Trophoblast cell (in vitro differentiated cells and primary cell): ENCODE data around the gene NUDT17.

Source experiments
- DNase-seq, 2 donors: peaks; one replicate each; pipeline ENCODE4 v3.0.0-alpha.2; 2016
- H2AFZ ChIP-seq: 2 replicates; pipeline ENCODE4 v1.6.1; 2013; ENCODE audit warnings: low read length, moderate library complexity, mild to moderate bottlenecking; ENCODE audit not compliant: insufficient read depth, poor library complexity
- H2AK5ac ChIP-seq: 2 replicates; pipeline ENCODE4 v1.6.1; 2013; ENCODE audit warnings: mild to moderate bottlenecking, low read length
- H2BK120ac ChIP-seq: 2 replicates; pipeline ENCODE4 v1.6.1; 2013; ENCODE audit warnings: low read length, mild to moderate bottlenecking, moderate library complexity; ENCODE audit not compliant: insufficient read depth, poor library complexity
- H2BK12ac ChIP-seq: 2 replicates; pipeline ENCODE4 v1.6.1; 2013; ENCODE audit warnings: mild to moderate bottlenecking, low read length, moderate library complexity
- H2BK5ac ChIP-seq: 2 replicates; pipeline ENCODE4 v1.6.1; 2013; ENCODE audit warnings: low read length, low read depth, moderate library complexity, mild to moderate bottlenecking; ENCODE audit not compliant: poor library complexity
- H3K14ac ChIP-seq: 2 replicates; pipeline ENCODE4 v1.6.1; 2013; ENCODE audit warnings: mild to moderate bottlenecking, low read length
- H3K18ac ChIP-seq: 2 replicates; pipeline ENCODE4 v1.6.1; 2013; ENCODE audit warnings: mild to moderate bottlenecking, low read length
- H3K23ac ChIP-seq: 2 replicates; pipeline ENCODE4 v1.6.1; 2013; ENCODE audit warnings: low read length
- H3K27ac ChIP-seq: 2 replicates; pipeline ENCODE4 v1.5.1; 2013; ENCODE audit warnings: low read depth, mild to moderate bottlenecking, inconsistent platforms, low read length, moderate library complexity
- H3K27me3 ChIP-seq: 2 replicates; pipeline ENCODE4 v1.6.1; 2013; ENCODE audit warnings: inconsistent platforms, mild to moderate bottlenecking, low read length, moderate library complexity; ENCODE audit not compliant: insufficient read depth
- H3K36me3 ChIP-seq, 2 experiments: 1 replicate in 1 of 2; 2 replicates in 1 of 2; pipeline ENCODE4 v1.6.1; 2013; ENCODE audit warnings: low read length in 2 of 2, mild to moderate bottlenecking in 2 of 2, moderate library complexity in 1 of 2; ENCODE audit not compliant: insufficient read depth in 2 of 2, control insufficient read depth in 1 of 2
- H3K4ac ChIP-seq: 2 replicates; pipeline ENCODE4 v1.6.1; 2013; ENCODE audit warnings: low read depth, mild to moderate bottlenecking, low read length, moderate library complexity
- H3K4me1 ChIP-seq, 2 experiments: 1 replicate in 1 of 2; 2 replicates in 1 of 2; pipeline ENCODE4 v1.6.1; 2013; ENCODE audit warnings: low read length in 2 of 2, mild to moderate bottlenecking in 2 of 2, moderate library complexity in 1 of 2; ENCODE audit not compliant: insufficient read depth in 2 of 2, control insufficient read depth in 1 of 2
- H3K4me2 ChIP-seq: 2 replicates; pipeline ENCODE4 v1.6.1; 2013; ENCODE audit warnings: inconsistent platforms, mild to moderate bottlenecking, low read length, moderate library complexity
- H3K4me3 ChIP-seq: 2 replicates; pipeline ENCODE4 v1.5.1; 2013; ENCODE audit warnings: mild to moderate bottlenecking, low read depth, low read length, inconsistent platforms
- H3K79me1 ChIP-seq: one replicate; pipeline ENCODE4 v1.6.1; 2013; ENCODE audit warnings: low read length
- H3K79me2 ChIP-seq: 2 replicates; pipeline ENCODE4 v1.6.1; 2013; ENCODE audit warnings: low read length, mild to moderate bottlenecking; ENCODE audit not compliant: control insufficient read depth, insufficient read depth, poor library complexity
- H3K9ac ChIP-seq: 2 replicates; pipeline ENCODE4 v1.6.1; 2013; ENCODE audit warnings: mild to moderate bottlenecking, low read length
- H3K9me3 ChIP-seq: 2 replicates; pipeline ENCODE4 v1.6.1; 2013; ENCODE audit warnings: low read depth, mild to moderate bottlenecking, control low read depth, inconsistent platforms, low read length; ENCODE audit not compliant: insufficient read depth
- H4K12ac ChIP-seq: 2 replicates; pipeline ENCODE4 v1.6.1; 2013; ENCODE audit warnings: low read depth, mild to moderate bottlenecking, low read length, moderate library complexity
- H4K8ac ChIP-seq: 2 replicates; pipeline ENCODE4 v1.6.1; 2013; ENCODE audit warnings: low read depth, mild to moderate bottlenecking, low read length, moderate library complexity
- H4K91ac ChIP-seq: one replicate; pipeline ENCODE4 v1.6.1; 2013; ENCODE audit warnings: low read depth, mild to moderate bottlenecking, low read length, moderate library complexity
- WGBS: extraction: QIAGEN DNeasy Blood & Tissue Kit; methylation state at CpG from one replicate; pipeline ENCODE4 v1.1.7; 2013; ENCODE audit warnings: missing lambda C conversion rate; ENCODE audit not compliant: insufficient read length, insufficient coverage; ENCODE audit errors: extremely low coverage; 5-methylcytosine and 5-hydroxymethylcytosine counted together

NUDT17 gene

GRCh38 chr1:145837656-145838055 is 7.8 kb upstream of the NUDT17 start:
- Histone ChIP-seq H3K79me2 (no peaks in the 10 kb centered on the region), H2BK120ac (no peak overlapping the region), H3K27me3 (no peaks in the 10 kb centered on the region), H3K27ac (no peak overlapping the region), H4K12ac (no peak overlapping the region), H3K18ac (no peak overlapping the region), H2BK12ac (no peak overlapping the region), H4K8ac (no peak overlapping the region), H3K23ac (no peak overlapping the region), H2AK5ac (no peak overlapping the region), H3K4me1 (no peaks in the 10 kb centered on the region), H3K4ac (no peak overlapping the region), H3K4me3 (no peak overlapping the region), H4K91ac (no peak overlapping the region), H3K4me2 (no peak overlapping the region), H2AFZ (no peak overlapping the region), H3K36me3 (peaks cover 35 to 71% of the 10 kb centered on the region in 2 experiments), H2BK5ac (no peak overlapping the region), H3K79me1 (no peaks in the 10 kb centered on the region), H3K9me3 (no peaks in the 10 kb centered on the region), H3K9ac (no peak overlapping the region), H3K14ac (no peak overlapping the region)
- no CpG with 5 or more reads among the region's 1 CpG for WGBS
- DNase-seq = no peak

- no peak overlapping the region for H3K9ac ChIP-seq
- DNase-seq = no peak
- no peak overlapping the region for H2AFZ ChIP-seq
- H2BK120ac ChIP-seq = no peak overlapping the region
- H3K14ac ChIP-seq = no peak overlapping the region
- peaks cover 6 to 7% of the 10 kb centered on the region in 2 experiments for H3K4me1 ChIP-seq
- no peak overlapping the region for H2BK5ac ChIP-seq
- H3K79me1 ChIP-seq = peaks cover 6% of the 10 kb centered on the region
- peaks cover 5% of the 10 kb centered on the region for H3K79me2 ChIP-seq
- H3K4ac ChIP-seq = no peak overlapping the region
- no CpG with 5 or more reads among the region's 3 CpGs for WGBS
- no peak overlapping the region for H4K8ac ChIP-seq
- no peak overlapping the region for H2AK5ac ChIP-seq
- no peak overlapping the region for H3K23ac ChIP-seq
- no peak overlapping the region for H2BK12ac ChIP-seq
- no peaks in the 10 kb centered on the region for H3K27me3 ChIP-seq
- no peak overlapping the region for H3K18ac ChIP-seq
- peaks cover 20 to 41% of the 10 kb centered on the region in 2 experiments for H3K36me3 ChIP-seq
- H4K91ac ChIP-seq = no peak overlapping the region
- no peak overlapping the region for H4K12ac ChIP-seq
- no peak overlapping the region for H3K4me2 ChIP-seq
- no peak overlapping the region for H3K27ac ChIP-seq
- H3K4me3 ChIP-seq = no peak overlapping the region
- no peaks in the 10 kb centered on the region for H3K9me3 ChIP-seq
Observed at GRCh38 chr1:145843031-145843430, 2.4 kb upstream of the NUDT17 start.

GRCh38 chr1:145845144-145845513 is 301 bp upstream of the NUDT17 start:
- no peak overlapping the region for H3K27ac ChIP-seq
- no peak overlapping the region for H4K8ac ChIP-seq
- no peaks in the 10 kb centered on the region for H3K27me3 ChIP-seq
- peaks cover 6% of the 10 kb centered on the region for H3K79me1 ChIP-seq
- H3K4me1 ChIP-seq = peaks cover 11 to 16% of the 10 kb centered on the region in 2 experiments
- 100% methylated on average over 2 of the region's 4 CpGs for WGBS
- H3K23ac ChIP-seq = no peak overlapping the region
- no peak overlapping the region for H3K9ac ChIP-seq
- DNase-seq = no peak
- H2AK5ac ChIP-seq = no peak overlapping the region
- no peak overlapping the region for H3K18ac ChIP-seq
- no peak overlapping the region for H3K4ac ChIP-seq
- H3K4me2 ChIP-seq = peak overlapping the region; percentile 84
- no peak overlapping the region for H2BK120ac ChIP-seq
- no peak overlapping the region for H3K14ac ChIP-seq
- no peaks in the 10 kb centered on the region for H3K9me3 ChIP-seq
- no peak overlapping the region for H3K4me3 ChIP-seq
- H2AFZ ChIP-seq = no peak overlapping the region
- peaks cover 17 to 37% of the 10 kb centered on the region in 2 experiments for H3K36me3 ChIP-seq
- H2BK12ac ChIP-seq = no peak overlapping the region
- H4K12ac ChIP-seq = no peak overlapping the region
- H4K91ac ChIP-seq = no peak overlapping the region
- peaks cover 5% of the 10 kb centered on the region for H3K79me2 ChIP-seq
- no peak overlapping the region for H2BK5ac ChIP-seq

DNA sequence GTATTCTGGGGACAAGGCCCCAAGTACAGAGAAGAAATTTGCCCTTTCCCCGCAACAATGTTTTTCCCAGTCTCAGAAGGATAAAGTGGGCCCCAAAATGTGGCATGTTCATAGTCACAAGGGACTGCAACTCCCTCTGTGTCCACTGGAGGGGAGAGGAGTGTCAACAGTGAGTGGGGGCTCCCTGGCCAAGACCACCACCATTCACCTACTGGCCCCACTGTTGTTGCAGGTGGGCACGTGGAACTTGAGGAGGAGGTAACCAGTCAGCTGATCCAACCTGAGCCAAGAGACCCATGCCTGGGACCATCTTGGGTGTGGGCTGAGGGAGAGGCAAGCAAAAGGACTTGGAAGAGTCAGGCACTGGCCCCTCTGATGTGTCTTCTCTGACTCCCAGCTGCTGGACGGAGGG is 777 bp downstream of the NUDT17 start:
- Histone ChIP-seq H3K27me3 (no peaks in the 10 kb centered on the region), H4K91ac (peak overlapping the region; percentile 64), H3K9me3 (no peaks in the 10 kb centered on the region), H3K23ac (no peak overlapping the region), H3K79me2 (peaks cover 5% of the 10 kb centered on the region), H4K12ac (no peak overlapping the region), H4K8ac (peak overlapping the region; percentile 80), H3K18ac (peak overlapping the region; percentile 73), H3K4me2 (peak overlapping the region; percentile 84), H3K4me1 (peaks cover 11 to 20% of the 10 kb centered on the region in 2 experiments), H3K14ac (peak overlapping the region; percentile 75), H2BK12ac (no peak overlapping the region), H3K4ac (no peak overlapping the region), H2AK5ac (peak overlapping the region; percentile 43), H3K79me1 (peaks cover 6% of the 10 kb centered on the region), H2BK5ac (no peak overlapping the region), H2BK120ac (no peak overlapping the region), H3K4me3 (no peak overlapping the region), H2AFZ (peak overlapping the region; percentile 80), H3K36me3 (peaks cover 22 to 42% of the 10 kb centered on the region in 2 experiments), H3K9ac (no peak overlapping the region), H3K27ac (no peak overlapping the region)
- no CpG with 5 or more reads among the region's 3 CpGs for WGBS
- DNase-seq = peak in 1 of 2 donors; percentile 7
